ENCODE results near the gene ID2.

Gene ID2

DNA sequence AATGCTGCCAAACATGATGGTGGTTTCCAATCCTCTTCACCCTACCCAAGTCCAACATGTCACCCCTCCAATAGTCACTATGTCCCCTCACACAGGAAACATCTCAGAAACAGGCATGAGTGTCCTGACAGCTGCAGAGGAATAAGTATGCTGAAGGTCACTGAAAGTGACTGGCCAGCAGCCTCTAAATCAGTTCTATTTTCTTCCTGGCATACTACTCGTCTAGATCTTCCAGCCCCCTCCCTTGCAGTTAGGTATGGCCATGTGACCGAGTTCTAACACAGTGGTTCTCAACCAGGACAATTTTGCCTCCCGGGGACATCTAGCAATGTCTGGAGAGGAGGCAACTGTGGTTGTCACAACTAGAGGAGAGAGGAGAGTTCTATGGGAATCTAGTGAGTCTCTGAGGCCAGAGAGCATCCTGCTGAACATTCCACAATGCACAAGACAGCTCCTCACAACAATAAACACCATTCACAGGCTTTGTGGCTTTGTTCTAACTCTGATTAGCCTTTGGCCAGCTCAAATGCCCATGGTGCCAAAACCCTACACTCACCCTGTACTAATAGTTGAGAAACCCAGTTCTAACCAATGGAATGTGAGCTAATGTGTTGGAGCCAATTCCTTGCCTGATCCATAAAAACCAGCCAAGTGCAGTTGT lies 12.6 kb upstream of the ID2 start:
- Histone ChIP-seq H3K4me1 (ENCODE audit: control insufficient read depth, low read depth, low read length) (no peaks in the 10 kb centered on the region), H4K8ac (ENCODE audit: low read depth, low read length) (no peak overlapping the region), H3K79me1 (ENCODE audit: low read length) (no peaks in the 10 kb centered on the region), H3K79me2 (ENCODE audit: control insufficient read depth, insufficient read depth, low read length) (no peaks in the 10 kb centered on the region), H3K36me3 (ENCODE audit: control insufficient read depth, insufficient read depth, low read length) (no peaks in the 10 kb centered on the region), H3K27ac (ENCODE audit: low read depth, low read length) (no peak overlapping the region), H2BK5ac (ENCODE audit: low read length) (no peak overlapping the region), H3K4me2 (ENCODE audit: low read length) (no peak overlapping the region), H3K4me3 (ENCODE audit: low read length) (no peak overlapping the region), H3K23ac (ENCODE audit: low read length) (no peak overlapping the region), H4K5ac (ENCODE audit: low read length) (no peak overlapping the region), H2BK120ac (ENCODE audit: low read depth, low read length) (no peak overlapping the region), H3K9ac (ENCODE audit: low read length) (no peak overlapping the region), H3K56ac (ENCODE audit: low read length) (no peak overlapping the region), H2BK15ac (replicated peaks; ENCODE audit: low read depth) (no peak overlapping the region), H2AK5ac (ENCODE audit: low read length) (no peak overlapping the region), H3K27me3 (ENCODE audit: insufficient read depth, low read length, poor library complexity) (no peaks in the 10 kb centered on the region), H3K4ac (ENCODE audit: low read depth, low read length) (no peak overlapping the region), H3K18ac (ENCODE audit: low read length) (no peak overlapping the region)
- WGBS (ENCODE audit: extremely low coverage, insufficient coverage, low lambda C conversion rate): no CpG with 5 or more reads among the region's 3 CpGs
- DNase-seq: no peak

DNA sequence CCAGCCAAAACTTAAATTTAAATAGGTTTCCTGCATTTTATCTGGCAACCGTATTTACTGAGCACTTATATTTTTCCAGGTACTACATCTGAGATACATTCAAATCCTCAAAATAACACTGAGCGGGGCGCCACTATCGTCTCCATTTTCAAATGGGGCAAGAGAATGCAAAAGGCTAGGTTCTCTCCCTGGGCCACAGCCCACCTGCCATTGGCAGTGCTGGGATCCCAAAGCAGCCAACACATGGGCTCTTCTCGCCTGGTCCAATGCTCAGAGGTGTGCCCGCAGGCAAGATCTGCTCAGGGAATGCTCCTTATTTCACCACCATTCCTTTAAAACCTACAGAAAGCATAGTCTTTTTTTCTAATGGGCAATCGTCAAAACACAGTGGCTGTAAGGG lies 11.3 kb upstream of the ID2 start:
- Histone ChIP-seq H3K79me1 (ENCODE audit: low read length) (no peaks in the 10 kb centered on the region), H3K56ac (ENCODE audit: low read length) (no peak overlapping the region), H3K4ac (ENCODE audit: low read depth, low read length) (no peak overlapping the region), H3K23ac (ENCODE audit: low read length) (no peak overlapping the region), H3K18ac (ENCODE audit: low read length) (no peak overlapping the region), H3K79me2 (ENCODE audit: control insufficient read depth, insufficient read depth, low read length) (no peaks in the 10 kb centered on the region), H3K4me3 (ENCODE audit: low read length) (no peak overlapping the region), H4K5ac (ENCODE audit: low read length) (no peak overlapping the region), H2BK120ac (ENCODE audit: low read depth, low read length) (no peak overlapping the region), H2BK5ac (ENCODE audit: low read length) (no peak overlapping the region), H3K4me2 (ENCODE audit: low read length) (no peak overlapping the region), H3K27me3 (ENCODE audit: insufficient read depth, low read length, poor library complexity) (no peaks in the 10 kb centered on the region), H2BK15ac (replicated peaks; ENCODE audit: low read depth) (no peak overlapping the region), H4K8ac (ENCODE audit: low read depth, low read length) (no peak overlapping the region), H3K9ac (ENCODE audit: low read length) (no peak overlapping the region), H3K36me3 (ENCODE audit: control insufficient read depth, insufficient read depth, low read length) (no peaks in the 10 kb centered on the region), H2AK5ac (ENCODE audit: low read length) (no peak overlapping the region), H3K27ac (ENCODE audit: low read depth, low read length) (no peak overlapping the region), H3K4me1 (ENCODE audit: control insufficient read depth, low read depth, low read length) (no peaks in the 10 kb centered on the region)
- DNase-seq: no peak
- no CpG with 5 or more reads among the region's 7 CpGs for WGBS (ENCODE audit: extremely low coverage, insufficient coverage, low lambda C conversion rate)

DNA sequence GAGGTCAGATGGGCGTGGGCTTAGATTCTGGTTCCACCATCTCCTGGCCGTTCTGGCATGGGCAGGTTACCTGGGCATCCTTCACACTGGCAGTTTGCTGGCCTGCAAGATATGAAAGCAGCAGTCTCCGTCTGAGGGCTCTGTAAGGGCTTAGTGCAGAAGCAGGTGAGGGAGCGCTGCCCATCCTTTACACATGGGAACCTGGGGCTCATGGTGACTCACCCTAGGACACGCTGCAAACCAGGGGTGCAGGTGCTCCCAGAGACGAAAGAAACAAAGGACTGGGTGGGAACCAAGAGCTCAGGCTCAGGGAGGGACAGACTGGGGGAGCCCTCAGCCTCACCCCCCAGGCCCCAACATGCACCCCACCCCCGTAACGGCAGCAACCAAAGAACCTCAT lies 10.7 kb upstream of the ID2 start:
- Histone ChIP-seq H3K4me1 (ENCODE audit: control insufficient read depth, low read depth, low read length) (no peaks in the 10 kb centered on the region), H4K8ac (ENCODE audit: low read depth, low read length) (no peak overlapping the region), H2AK5ac (ENCODE audit: low read length) (no peak overlapping the region), H3K4me2 (ENCODE audit: low read length) (no peak overlapping the region), H3K4ac (ENCODE audit: low read depth, low read length) (no peak overlapping the region), H3K18ac (ENCODE audit: low read length) (no peak overlapping the region), H3K27ac (ENCODE audit: low read depth, low read length) (no peak overlapping the region), H4K5ac (ENCODE audit: low read length) (no peak overlapping the region), H2BK120ac (ENCODE audit: low read depth, low read length) (no peak overlapping the region), H3K9ac (ENCODE audit: low read length) (no peak overlapping the region), H3K4me3 (ENCODE audit: low read length) (no peak overlapping the region), H3K79me1 (ENCODE audit: low read length) (no peaks in the 10 kb centered on the region), H3K56ac (ENCODE audit: low read length) (no peak overlapping the region), H3K23ac (ENCODE audit: low read length) (no peak overlapping the region), H2BK15ac (replicated peaks; ENCODE audit: low read depth) (no peak overlapping the region), H3K27me3 (ENCODE audit: insufficient read depth, low read length, poor library complexity) (no peaks in the 10 kb centered on the region), H3K79me2 (ENCODE audit: control insufficient read depth, insufficient read depth, low read length) (no peaks in the 10 kb centered on the region), H3K36me3 (ENCODE audit: control insufficient read depth, insufficient read depth, low read length) (no peaks in the 10 kb centered on the region), H2BK5ac (ENCODE audit: low read length) (no peak overlapping the region)
- DNase-seq: no peak
- WGBS (ENCODE audit: extremely low coverage, insufficient coverage, low lambda C conversion rate): no CpG with 5 or more reads among the region's 8 CpGs

DNA sequence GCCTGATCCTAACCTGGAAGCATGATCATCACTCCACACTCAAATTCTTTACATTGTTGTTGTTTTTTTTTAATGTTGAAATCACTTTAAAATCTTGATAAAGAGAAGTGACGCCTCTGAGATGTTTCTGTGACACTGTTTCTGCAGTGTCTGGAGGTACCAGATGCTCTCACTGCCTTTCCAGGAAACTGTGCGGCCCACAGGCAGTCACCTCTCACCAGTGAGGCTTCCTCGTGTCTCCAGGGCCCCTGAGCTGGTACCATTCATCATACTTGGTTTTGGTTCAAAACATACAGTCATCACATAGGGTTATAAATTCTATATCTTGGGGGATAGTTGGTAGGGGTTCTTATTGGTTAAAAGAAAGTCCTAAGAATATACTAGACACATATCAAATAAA lies 10.1 kb upstream of the ID2 start:
- Histone ChIP-seq H3K4me1 (ENCODE audit: control insufficient read depth, low read depth, low read length) (no peaks in the 10 kb centered on the region), H2BK120ac (ENCODE audit: low read depth, low read length) (no peak overlapping the region), H3K79me1 (ENCODE audit: low read length) (no peaks in the 10 kb centered on the region), H3K36me3 (ENCODE audit: control insufficient read depth, insufficient read depth, low read length) (no peaks in the 10 kb centered on the region), H3K79me2 (ENCODE audit: control insufficient read depth, insufficient read depth, low read length) (no peaks in the 10 kb centered on the region), H3K23ac (ENCODE audit: low read length) (no peak overlapping the region), H3K27me3 (ENCODE audit: insufficient read depth, low read length, poor library complexity) (no peaks in the 10 kb centered on the region), H3K56ac (ENCODE audit: low read length) (no peak overlapping the region), H3K4me2 (ENCODE audit: low read length) (no peak overlapping the region), H2BK5ac (ENCODE audit: low read length) (no peak overlapping the region), H3K9ac (ENCODE audit: low read length) (no peak overlapping the region), H4K8ac (ENCODE audit: low read depth, low read length) (no peak overlapping the region), H2AK5ac (ENCODE audit: low read length) (no peak overlapping the region), H3K4ac (ENCODE audit: low read depth, low read length) (no peak overlapping the region), H3K27ac (ENCODE audit: low read depth, low read length) (no peak overlapping the region), H3K18ac (ENCODE audit: low read length) (no peak overlapping the region), H4K5ac (ENCODE audit: low read length) (no peak overlapping the region), H3K4me3 (ENCODE audit: low read length) (no peak overlapping the region), H2BK15ac (replicated peaks; ENCODE audit: low read depth) (no peak overlapping the region)
- no peak for DNase-seq
- no CpG with 5 or more reads among the region's 3 CpGs for WGBS (ENCODE audit: extremely low coverage, insufficient coverage, low lambda C conversion rate)

DNA sequence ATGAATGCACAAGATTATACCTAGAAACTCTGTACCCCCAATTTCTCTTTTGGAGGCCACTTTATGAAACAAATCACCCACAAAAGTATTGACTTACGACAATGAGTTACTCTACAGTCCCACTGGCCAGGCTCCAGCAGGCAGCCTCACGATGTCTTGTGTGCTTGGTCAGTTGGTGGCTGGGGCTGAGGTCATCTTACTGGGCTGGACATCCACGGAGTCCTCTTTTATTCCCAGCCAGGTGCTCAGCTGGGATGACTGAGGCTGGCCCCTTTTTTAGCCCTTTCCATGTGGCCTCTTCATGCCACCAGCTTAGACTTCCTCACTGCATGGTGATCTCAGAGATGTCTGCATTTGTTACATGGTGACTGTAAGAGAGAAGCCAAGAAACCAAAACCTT lies 8.9 kb upstream of the ID2 start:
- Histone ChIP-seq H3K56ac (ENCODE audit: low read length) (no peak overlapping the region), H3K4me1 (ENCODE audit: control insufficient read depth, low read depth, low read length) (peaks cover 2% of the 10 kb centered on the region), H3K23ac (ENCODE audit: low read length) (no peak overlapping the region), H3K4me3 (ENCODE audit: low read length) (no peak overlapping the region), H3K79me1 (ENCODE audit: low read length) (no peaks in the 10 kb centered on the region), H3K79me2 (ENCODE audit: control insufficient read depth, insufficient read depth, low read length) (no peaks in the 10 kb centered on the region), H3K4me2 (ENCODE audit: low read length) (no peak overlapping the region), H4K8ac (ENCODE audit: low read depth, low read length) (no peak overlapping the region), H3K27ac (ENCODE audit: low read depth, low read length) (no peak overlapping the region), H3K4ac (ENCODE audit: low read depth, low read length) (no peak overlapping the region), H2AK5ac (ENCODE audit: low read length) (no peak overlapping the region), H3K36me3 (ENCODE audit: control insufficient read depth, insufficient read depth, low read length) (no peaks in the 10 kb centered on the region), H3K18ac (ENCODE audit: low read length) (no peak overlapping the region), H2BK15ac (replicated peaks; ENCODE audit: low read depth) (no peak overlapping the region), H3K27me3 (ENCODE audit: insufficient read depth, low read length, poor library complexity) (no peaks in the 10 kb centered on the region), H2BK5ac (ENCODE audit: low read length) (no peak overlapping the region), H3K9ac (ENCODE audit: low read length) (no peak overlapping the region), H4K5ac (ENCODE audit: low read length) (no peak overlapping the region), H2BK120ac (ENCODE audit: low read depth, low read length) (no peak overlapping the region)
- DNase-seq: no peak
- WGBS (ENCODE audit: extremely low coverage, insufficient coverage, low lambda C conversion rate): no CpG with 5 or more reads among the region's 3 CpGs

DNA sequence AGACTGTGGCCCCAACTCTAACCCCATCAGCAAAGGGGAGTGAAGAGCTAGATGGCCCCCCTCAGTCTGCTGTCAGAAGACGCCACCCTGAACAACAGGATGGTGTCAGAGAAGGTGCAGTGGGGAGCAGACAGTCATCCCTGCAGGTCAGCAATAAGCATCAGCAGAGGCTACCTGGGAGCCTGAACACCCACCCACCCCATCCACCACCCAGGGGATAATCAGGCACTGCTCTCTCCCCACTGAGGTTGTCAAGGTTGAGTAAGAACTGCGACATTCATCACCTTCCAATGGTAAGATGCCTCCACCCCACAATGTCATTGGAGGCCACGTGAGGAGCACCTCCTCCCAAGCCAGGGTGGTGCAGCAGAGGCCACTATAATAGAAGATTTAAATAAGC lies 8.5 kb upstream of the ID2 start:
- Histone ChIP-seq H3K79me1 (ENCODE audit: low read length) (no peaks in the 10 kb centered on the region), H3K23ac (ENCODE audit: low read length) (no peak overlapping the region)

More for the DNA sequence above, 8.5 kb upstream of the ID2 start:
- DNase-seq: no peak
- Histone ChIP-seq H3K4me2 (ENCODE audit: low read length) (no peak overlapping the region), H3K56ac (ENCODE audit: low read length) (no peak overlapping the region), H2BK15ac (replicated peaks; ENCODE audit: low read depth) (no peak overlapping the region), H3K9ac (ENCODE audit: low read length) (no peak overlapping the region), H3K4ac (ENCODE audit: low read depth, low read length) (no peak overlapping the region), H2AK5ac (ENCODE audit: low read length) (no peak overlapping the region), H4K8ac (ENCODE audit: low read depth, low read length) (no peak overlapping the region), H3K4me3 (ENCODE audit: low read length) (no peak overlapping the region), H3K18ac (ENCODE audit: low read length) (no peak overlapping the region), H3K4me1 (ENCODE audit: control insufficient read depth, low read depth, low read length) (peaks cover 2% of the 10 kb centered on the region), H2BK5ac (ENCODE audit: low read length) (no peak overlapping the region), H3K36me3 (ENCODE audit: control insufficient read depth, insufficient read depth, low read length) (no peaks in the 10 kb centered on the region), H2BK120ac (ENCODE audit: low read depth, low read length) (no peak overlapping the region), H3K27ac (ENCODE audit: low read depth, low read length) (no peak overlapping the region), H3K27me3 (ENCODE audit: insufficient read depth, low read length, poor library complexity) (no peaks in the 10 kb centered on the region), H4K5ac (ENCODE audit: low read length) (no peak overlapping the region), H3K79me2 (ENCODE audit: control insufficient read depth, insufficient read depth, low read length) (no peaks in the 10 kb centered on the region)
- no CpG with 5 or more reads among the region's 3 CpGs for WGBS (ENCODE audit: extremely low coverage, insufficient coverage, low lambda C conversion rate)

Data from mesendoderm (in vitro differentiated cells).